ENCODE results near the gene LAGE3.

GRCh38 chrX:154511761-154512160 is 32.7 kb upstream of the LAGE3 start:
- TF ChIP-seq CTCF (IDR thresholded peaks at IDR 0.05) (no peak), POLR2AphosphoS5 (IDR thresholded peaks at IDR 0.05; ENCODE audit: low read depth, low read length) (no peak), REST (IDR thresholded peaks at IDR 0.05; ENCODE audit: insufficient read depth in 1 of 2, low read depth in 2 of 2, low read length in 1 of 2) (no peak), SIN3A (IDR thresholded peaks at IDR 0.05; ENCODE audit: borderline replicate concordance, insufficient read depth, low read depth, low read length) (no peak), TCF7L2 (IDR thresholded peaks at IDR 0.05; ENCODE audit: low read depth, low read length) (no peak)
